ENCODE results near the gene SYCE1.

The SYCE1 gene

GRCh38 chr10:133509700-133510099 is 55.7 kb downstream of the SYCE1 start:
- no peak for DNase-seq
